ENCODE data around the gene CHRM5.

GRCh38 chr15:34043391-34043790 is 75.1 kb downstream of the CHRM5 start:
- TF ChIP-seq CTCF (IDR thresholded peaks at IDR 0.05; ENCODE audit: insufficient read depth, low read depth, low read length) (no peak), EZH2 (IDR thresholded peaks at IDR 0.05; ENCODE audit: insufficient read depth, low read length) (no peak)
